HG02571 (cell line): ENCODE data around the gene CHPF2.

Experiments used
- ATAC-seq: cut with Tn5 transposase; IDR thresholded peaks from one replicate; pipeline ENCODE4 v1.9.1; 2021; ENCODE audit warnings: mild to moderate bottlenecking, moderate library complexity; ENCODE audit not compliant: unreplicated experiment

The CHPF2 gene

DNA sequence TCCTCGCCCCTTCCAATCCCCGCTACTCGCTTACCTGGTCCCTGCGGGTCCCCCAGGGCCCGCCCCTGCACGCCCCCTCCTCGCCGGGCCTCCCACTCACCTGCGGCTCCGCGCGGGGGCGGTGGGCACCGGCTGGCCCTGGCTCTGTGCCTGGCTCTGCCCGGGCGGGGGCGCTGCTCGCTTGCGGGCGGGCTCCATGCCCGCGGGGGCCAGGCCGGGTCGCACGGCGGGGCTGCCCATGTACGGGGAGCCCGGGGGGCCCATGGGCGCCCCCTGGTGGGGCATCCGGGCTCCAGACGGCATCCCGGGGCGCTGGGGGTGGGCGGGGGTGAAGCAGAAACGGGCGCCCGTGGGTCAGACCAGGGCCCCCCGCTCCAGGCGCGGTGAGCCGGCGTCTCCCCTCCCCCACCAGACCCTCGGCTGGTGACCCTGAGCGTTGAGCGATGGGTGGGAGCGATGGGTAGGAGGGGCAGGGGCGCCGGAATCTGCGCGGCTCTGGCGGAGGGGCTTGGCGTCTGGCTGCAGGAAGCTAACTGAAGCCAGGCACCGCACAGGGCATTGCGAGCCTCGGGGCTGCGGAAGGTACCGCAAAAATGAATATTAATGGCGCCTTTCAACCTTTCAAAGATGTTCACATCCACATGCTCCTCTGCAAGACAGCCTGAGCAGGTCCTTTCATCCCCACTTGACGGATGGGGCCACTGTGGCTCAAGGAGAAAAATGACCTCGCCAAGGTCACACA is 13.2 kb downstream of the CHPF2 start:
- ATAC-seq, result no peak

DNA sequence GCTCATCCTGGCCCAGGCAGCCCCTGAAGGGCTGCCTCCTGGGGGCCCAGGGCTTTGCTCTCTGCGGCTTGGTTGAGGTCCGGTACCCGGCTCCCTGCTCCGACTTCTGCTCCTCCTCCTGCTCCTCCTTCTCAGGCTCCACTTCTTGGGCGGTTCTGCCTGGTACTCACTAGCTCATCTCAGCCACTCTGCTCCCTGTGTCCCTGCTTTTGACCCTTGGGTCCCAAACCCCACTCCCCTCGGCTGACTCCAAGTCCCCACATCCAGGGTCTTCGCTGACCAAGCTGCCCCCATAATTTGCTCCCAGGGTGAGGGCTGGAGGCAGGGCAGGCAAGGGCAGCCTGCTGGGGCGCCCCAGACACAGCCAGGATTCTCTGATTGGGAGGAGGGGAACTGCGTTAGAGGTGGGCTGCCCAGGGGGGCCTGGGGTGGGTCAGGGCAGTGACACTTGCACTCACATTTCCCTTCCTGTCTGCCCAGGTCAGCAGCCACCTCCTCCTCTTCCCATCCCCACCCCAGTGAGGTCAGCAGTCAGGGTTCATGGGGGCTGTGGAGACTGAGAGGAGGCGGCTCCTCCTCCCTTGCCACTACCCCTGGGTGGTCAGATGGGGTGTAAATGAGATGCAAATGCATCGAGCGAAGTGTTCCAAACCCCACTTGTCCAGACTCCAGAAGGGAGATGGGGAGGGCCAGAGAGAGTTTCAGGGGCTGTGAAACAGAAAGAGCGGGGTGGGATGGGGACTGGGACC is 14.0 kb downstream of the CHPF2 start:
- ATAC-seq, result no peak

DNA sequence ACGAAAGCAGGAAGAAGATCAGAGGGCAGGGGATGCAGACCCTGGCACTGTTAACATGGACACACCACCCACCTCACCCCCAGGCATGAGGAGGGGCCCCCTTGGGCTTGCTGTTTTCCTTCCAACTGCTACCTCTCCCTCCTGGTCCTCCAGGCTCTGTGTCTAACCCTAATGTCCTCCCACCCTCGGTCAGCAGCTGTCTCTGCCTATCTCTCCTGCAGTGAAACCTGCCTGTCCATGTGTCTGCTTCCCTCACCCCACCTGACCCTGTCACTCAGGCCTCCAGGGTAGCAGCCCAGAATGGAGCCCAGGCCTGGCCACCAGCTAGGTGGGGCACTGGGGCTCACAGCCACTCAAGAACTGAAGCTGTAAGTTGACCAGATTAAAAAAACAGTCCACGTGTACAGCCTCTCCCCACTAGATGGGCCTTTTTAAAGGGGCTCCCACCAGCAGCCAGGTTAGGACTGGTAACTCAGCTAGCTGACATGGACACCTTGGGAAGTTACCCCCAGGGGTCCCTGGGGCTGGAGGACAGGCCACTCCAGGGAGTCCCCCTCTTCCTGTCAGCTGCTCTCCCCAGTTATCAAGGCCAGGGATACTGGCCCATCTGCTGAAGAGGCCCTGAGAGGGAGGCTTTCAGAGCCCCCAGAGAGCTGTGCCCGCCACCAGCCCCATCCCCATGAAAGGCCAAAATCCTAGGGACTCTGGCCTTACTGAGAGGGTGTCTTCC is 14.7 kb downstream of the CHPF2 start:
- no peak for ATAC-seq

DNA sequence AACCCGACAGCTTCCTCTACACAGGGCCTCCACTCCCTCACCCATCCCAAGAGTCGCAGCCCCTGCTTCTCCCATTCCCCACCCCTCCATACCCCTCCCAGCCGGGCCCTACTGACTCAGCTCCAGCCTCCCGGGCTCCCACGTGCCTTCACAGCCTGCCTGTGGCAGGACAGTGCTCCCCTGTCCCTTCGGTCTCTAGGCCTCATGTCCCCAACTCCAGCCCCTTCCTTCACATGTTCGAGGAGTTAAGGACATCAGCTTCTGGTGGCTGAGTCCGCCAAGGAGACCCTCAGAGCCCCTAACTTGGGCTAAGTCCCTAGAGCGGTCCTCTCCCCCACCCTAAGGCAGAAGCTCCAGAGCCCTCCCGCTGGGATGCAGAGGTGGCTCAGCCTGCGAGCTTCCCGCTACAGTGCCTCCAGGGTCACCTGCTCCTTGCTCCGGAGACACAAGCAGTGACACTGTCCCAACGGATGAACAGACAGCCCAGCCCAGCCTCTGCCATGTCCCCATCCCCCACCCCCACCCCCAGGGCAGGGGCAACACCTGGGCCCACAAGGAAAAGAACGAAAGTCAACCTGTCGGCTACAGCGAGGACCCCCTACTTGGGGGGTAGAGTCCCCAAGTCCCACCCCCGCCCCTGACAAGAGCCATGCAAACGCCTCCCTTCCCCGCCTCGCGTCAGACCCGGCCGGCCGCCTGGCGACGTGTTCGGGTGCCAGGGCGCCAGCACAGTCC is 15.5 kb downstream of the CHPF2 start:
- no peak for ATAC-seq

DNA sequence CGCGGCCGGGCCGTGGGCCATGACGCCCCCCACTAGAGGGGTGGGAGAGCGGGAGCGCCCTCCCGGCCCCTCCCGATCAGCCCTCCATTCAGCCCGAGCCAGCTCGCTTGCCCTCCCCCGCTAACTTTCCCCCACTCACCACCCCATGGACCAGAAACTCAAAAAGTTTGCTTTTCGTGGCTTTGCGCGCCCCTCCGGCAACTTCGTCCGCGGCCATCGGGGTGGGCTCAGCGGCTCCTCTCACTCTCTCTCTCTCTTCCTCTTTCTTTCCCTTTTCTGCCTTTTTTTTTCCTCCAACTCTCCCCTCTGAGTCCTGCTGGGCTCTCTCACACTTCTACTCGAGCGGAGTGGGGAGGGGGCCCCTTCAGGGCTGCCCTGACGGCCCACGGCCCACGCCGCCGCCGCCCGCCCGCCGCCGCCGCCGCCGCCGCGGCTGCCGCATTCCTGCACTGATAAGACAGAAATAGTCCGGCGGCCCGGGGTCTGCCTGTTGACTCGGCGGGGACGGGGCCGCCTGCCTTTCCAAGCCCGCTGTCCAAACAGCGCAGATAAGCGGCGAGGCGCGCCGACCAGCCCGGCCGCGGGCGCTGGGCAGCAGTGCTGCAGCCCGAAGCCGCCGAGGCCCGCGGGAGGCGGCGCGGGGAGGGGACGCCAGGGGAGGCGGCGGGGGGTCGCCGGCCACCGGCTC is 16.2 kb downstream of the CHPF2 start, which contains the start of gene SMARCD3:
Gene SMARCD3 (minus strand): TSS at position 349 of the 688 bp plus-strand sequence. CDS start 132 bp downstream, at position 217.
- ATAC-seq, result no peak

DNA sequence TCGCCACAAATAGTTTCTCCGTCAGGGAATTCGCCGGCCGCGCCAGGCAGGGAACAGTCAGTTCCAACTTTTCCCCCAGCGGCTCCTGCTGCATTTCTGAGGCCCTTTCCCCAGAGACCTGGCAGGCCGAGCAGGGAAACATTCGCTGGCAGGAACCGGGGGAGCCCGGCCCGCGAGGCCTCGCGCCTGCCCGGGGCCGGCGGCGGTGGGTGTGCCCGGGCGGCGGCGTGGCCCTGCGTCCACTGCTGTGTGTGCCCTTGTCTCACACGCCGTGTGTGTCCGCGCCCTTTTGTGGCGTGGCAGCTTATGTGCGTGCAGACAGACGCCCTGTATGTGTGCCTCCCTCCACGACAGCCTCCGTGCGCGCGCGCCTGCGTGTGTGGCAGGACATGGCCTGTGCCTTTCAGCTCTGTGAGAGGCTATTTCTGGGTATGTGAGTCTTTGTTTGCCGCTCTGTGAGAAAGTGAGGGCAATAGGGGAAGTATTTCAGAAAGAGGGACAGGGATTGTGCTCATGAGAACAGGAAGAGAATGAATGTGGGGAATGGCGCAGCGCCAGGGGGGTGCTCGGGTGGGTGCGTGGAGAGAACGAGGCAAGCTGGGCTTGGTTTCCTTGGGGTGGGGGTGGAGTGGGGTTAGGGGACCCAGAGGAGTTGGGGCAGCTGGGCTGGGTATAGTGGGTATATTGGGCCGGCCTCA is 16.9 kb downstream of the CHPF2 start:
- ATAC-seq, result no peak

DNA sequence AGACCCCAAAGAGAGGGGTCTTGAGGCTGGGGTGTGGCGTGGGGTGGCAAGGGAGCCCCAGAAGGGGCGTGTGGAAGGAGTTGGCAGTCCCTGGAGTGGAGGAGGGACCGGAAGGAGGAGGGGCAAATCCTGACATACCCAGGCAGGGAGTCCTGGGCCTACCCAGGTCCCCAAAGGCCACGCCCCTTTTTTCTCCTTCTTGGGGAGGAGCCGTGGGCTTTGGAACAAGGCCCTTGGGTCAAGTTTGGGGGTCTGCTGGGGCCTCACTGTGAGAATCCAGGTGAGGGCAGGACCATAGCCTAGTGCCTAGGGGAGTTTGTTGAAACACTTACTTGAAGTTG is 17.4 kb downstream of the CHPF2 start:
- ATAC-seq, result no peak

DNA sequence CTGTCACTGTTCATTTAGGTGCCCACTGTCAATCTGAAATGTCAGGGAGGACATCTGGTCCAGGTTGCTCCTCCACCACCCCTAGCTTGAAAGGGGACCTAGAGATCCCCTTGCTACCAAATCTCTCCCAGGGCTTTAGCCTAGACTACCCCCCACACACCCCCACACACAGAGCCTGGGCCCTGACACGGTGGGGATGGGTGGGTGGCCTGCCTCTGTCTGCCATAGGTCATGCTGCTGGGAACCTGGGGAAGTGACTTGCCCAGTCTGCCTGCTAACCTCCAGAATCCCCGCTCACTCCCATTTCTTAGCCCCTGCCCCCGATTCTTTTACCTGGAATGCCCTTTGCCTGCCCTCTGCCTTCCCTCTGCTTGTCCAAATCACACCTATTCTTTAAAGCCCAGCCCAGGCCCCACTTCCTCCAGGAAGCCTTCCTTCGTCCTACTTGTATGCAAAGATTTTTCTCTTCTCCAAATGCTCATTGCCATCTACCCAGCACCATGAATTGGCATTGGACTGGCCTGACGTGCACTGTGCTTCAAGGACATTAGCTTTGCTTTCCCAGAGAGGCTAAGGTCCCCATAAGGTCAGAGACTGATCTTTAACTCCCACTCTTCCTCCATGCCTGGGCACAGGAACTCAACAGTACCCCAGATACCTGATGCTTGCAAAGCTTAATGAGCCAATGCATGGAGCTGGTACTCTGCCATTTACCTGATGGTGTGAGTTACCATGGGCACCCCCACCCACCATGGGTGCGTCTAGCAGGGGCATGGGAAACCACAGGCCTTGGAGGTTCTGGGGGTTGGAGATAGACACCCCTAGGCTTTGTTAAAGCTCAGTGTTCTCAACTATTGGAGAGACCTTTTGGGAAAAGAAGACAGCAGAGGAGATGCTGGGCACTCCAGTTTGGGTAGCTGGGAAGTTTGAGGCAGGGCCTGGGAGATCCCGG is 18.2 kb downstream of the CHPF2 start:
- ATAC-seq, result no peak

DNA sequence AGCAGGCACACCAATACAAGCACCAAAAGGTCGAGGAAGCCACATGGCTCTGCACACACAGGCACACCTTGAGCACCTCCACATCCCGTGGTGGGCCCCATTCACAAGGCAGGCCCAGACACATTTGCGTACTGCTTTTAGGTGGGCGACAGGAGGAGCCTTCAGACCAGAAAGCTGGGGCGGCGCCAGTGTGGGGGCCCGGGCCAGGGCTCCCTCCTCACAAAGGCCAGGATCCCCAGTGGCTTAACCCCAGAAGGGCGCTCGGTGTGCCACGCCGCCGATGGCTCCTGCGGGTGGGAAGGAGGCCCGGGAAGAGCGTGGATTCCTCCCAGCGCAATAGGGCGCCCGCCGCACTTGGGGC is 19.0 kb downstream of the CHPF2 start:
- ATAC-seq, result no peak

DNA sequence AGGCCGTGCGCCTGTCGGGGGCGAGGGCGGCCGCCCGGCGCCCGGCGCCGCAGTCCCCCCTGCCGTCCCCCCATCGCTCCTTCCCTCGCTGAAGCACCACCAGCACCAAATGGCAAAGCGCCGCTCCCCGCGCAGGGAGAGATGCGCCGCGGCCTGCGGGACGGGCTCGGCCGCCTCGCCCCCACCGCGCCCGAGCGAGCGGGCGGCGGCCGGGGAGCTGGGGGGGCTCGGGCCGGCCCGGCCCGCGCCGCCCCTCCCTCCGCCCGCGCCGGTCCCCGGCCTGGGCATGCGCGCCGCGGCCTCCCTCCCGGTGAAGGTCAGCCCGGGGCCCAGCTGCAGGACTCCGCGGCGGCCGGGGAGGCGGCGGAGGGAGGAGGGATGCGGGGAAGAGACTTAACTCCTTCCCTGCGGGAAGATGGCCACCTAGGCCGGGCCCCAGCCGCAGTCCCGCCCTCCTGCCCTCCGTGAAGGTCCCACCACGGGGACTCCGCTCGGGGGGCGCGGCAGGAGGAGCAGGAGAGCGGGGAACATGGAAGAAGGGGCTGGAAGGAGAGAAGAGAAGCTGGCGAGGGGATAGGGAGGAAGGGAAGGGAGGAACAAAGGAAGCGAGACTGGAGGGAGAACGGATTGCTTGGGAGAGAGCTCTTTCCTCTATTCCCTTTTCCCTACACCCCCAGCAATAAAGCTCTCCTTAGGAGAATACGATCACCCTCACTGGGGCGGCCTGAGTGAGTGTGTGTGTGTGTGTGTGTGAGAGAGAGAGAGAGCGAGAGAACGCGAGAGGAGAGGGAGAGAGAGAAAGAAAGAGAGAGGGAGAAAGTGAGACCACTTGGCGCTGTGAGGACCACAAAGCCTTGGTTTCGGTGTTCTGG is 19.6 kb downstream of the CHPF2 start:
- no peak for ATAC-seq

DNA sequence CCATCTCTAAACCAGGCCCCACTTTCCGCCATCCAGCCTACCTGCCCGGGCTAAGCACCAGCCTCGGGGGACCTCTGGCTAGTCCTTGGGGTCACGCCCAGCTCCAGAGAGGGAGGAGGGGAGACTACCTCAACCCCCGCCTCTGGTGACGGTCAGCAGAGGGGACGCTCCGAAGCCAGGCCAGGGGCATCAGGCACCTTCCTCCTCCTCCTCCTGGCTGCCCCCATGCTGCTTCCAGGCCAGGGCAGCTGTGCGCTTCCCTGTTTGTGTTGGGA is 20.2 kb downstream of the CHPF2 start:
- no peak for ATAC-seq

DNA sequence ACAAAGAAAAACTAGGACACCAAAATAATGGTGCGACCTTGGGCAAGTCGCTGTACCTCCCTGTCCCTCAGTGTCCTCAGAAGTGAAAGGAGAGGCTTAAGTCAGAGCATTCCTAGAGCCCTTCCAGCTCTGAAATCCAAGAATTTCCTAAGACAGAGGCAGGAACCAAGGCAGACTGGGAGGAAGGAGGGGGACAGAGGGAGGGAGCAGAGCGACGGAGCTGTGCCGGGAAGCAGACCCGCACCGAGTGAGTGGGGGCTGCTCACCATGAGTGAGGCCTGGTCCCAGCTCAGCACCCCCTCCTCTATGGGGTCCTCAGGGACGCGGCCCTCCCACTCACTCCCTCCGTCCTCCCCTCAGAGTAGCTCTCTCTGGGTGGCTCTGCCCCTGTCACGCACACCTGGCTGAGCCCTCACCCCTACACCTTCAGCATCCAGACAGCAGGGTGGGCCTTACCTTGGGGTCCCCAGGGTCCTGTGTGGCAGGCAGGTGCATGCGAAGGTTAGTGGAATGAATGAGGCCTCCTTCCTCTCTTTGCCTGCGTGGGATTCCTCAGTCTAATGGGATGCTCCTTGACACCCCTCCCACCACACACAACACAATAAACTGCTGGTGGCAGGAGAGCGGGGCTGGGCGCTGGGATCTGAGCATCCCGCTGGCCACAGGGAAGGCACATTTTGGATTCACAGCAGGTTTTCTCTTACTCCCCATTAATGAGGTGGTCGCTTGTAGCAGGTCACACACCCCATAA is 20.9 kb downstream of the CHPF2 start:
- no peak for ATAC-seq

DNA sequence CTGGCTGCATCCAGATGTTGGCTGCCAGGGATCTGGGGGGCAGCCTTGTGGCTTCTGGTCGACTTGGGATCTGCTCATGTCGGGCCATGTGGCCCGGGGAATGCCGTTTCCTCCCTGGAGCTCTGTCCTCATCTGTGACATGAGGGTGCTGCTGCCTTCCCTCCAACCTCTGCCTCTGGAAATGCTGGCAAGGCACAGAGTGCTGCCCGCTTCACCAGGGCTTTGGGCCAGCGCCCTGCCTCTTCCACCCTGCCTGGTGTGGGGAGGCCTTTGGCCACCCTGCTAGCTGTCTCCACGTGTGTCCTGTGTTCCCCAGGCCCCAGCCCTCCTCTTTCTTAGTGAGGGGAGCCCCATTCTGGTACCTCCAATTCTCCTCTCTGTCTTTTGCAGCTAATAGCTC is 22.0 kb downstream of the CHPF2 start:
- no peak for ATAC-seq

DNA sequence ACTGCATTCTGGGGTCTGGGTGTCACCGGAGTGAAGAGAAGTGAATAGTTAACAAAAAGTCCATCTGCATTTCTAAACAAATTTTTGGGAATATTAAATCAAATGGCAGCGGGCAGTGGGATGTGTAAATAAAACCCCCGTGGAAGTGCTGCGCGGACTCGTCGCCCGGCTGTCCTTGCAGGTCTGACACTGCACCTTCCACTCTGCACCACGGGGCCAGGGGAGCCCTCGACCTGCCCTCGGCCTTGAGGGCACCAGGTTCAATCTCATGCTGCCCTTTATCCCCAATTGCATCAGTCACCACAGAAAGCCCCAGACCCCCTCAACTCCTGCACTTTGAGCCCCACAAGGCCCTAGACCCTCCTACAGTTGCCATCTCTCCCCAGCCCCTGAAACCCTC is 22.6 kb downstream of the CHPF2 start:
- no peak for ATAC-seq

DNA sequence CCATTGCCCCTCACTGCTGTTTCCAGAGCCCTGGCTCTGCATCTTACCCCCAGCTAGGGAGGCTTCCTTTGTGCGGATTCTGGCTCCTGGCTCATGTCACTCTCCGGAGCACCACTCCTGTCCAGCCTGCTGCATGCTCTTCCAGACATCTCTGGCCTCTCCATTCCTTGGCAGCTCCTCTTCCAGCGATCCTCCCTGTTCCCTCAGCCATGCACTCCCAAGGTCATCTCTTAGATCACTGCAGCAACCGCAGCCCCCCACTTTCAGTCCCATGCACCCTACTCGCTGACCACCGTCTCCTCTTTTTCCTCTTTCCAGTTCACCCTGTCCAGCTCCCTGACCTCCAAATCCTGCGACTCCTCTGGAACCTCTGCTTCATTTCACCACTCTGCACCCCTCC is 23.1 kb downstream of the CHPF2 start:
- ATAC-seq, result no peak

DNA sequence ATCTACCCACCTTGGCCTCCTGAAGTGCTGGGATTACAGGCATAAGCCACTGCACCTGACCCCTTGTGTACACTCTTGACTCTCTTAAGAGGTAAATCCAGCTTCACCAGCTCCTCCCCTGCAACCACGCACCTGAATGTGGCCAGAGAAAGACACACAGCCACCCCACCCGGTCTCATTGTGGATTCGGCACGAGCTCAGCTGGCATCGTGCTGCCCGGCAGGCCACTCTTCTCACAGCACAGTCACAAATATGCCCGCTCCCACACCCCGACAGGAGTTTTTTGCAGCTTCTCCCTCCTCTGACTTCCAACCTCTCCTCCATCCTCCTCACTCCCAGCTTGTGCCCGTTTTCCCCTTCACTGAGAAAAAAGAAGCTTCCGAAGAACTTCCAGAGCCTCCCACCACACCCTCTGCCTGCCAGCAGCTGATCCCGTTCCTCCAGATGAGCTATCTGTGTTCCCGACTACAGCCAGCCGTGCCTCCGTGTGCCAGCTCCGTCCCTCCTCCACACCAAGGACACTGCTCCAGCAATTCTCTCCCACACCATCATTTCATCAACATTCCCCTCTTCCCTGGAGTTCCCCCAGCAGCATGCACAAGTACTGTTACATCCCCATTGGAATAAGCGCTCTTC is 24.2 kb downstream of the CHPF2 start:
- no peak for ATAC-seq

DNA sequence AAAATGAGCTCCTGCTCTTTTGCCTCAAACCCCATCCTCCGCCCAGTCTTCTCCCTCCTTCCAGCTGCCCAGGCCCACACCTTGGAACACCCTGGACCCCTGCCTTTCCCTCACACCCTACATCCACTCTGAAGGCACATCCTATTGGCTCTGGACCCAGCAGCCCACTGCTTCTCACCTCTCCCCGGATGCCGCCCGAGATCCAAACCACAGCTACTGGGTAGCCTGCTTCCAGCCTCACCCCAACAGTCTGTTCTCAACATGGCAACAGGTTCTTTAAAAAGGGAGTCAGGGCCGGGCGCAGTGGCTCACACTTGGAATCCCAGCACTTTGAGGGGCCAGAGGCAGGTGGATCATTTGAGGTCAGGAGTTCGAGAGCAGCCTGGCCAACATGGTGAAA is 25.7 kb downstream of the CHPF2 start:
- ATAC-seq, result no peak
